Right lobe of liver (tissue), 6 donors: ENCODE measurements around the gene GRID1. TPM values are rescaled to one million over a fixed set of nuclear protein-coding genes. Genes with fewer than 3 reads are reported as not detected.

Experiments
- ATAC-seq, 4 donors: fragments of 200-7000 bp; cut with Tn5 transposase; one replicate each; pipeline ENCODE4 v1.9.1; 2020; ENCODE audit warnings: mild to moderate bottlenecking in 4 of 4, moderate library complexity in 4 of 4
- DNase-seq, 3 donors: peaks; one replicate each; pipeline ENCODE4 v3.0.0-alpha.2; 2020
- H3K27ac ChIP-seq, 3 donors: fragments of 200-600 bp; one replicate each; pipeline ENCODE4 v1.8.0; 2022
- H3K27me3 ChIP-seq, 2 donors: fragments of 200-600 bp; one replicate each; pipeline ENCODE4 v1.8.0; 2022
- H3K36me3 ChIP-seq, 4 donors: fragments of 200-600 bp; sonication (generic) in 1 of 4; one replicate each; pipeline versions ENCODE4 v1.5.1 to v1.8.0; 2017 to 2022; ENCODE audit warnings: control low read depth in 1 of 4
- H3K4me1 ChIP-seq, 4 donors: fragments of 200-600 bp; sonication (generic) in 1 of 4; one replicate each; pipeline versions ENCODE4 v1.5.1 to v1.8.0; 2017 to 2022; ENCODE audit warnings: control low read depth in 1 of 4
- H3K4me3 ChIP-seq, 3 donors: fragments of 200-600 bp; one replicate each; pipeline ENCODE4 v1.8.0; 2022
- H3K9me3 ChIP-seq, 4 donors: fragments of 200-600 bp; sonication (generic) in 1 of 4; one replicate each; pipeline versions ENCODE4 v1.5.1 to v1.8.0; 2017 to 2022; ENCODE audit warnings: control low read depth in 1 of 4
- POLR2A ChIP-seq: fragments of 450-650 bp; IDR thresholded peaks from one replicate; pipeline ENCODE4 v1.6.1; 2017; ENCODE audit warnings: antibody characterized with exemption, mild to moderate bottlenecking
- WGBS: methylation state at CpG from one replicate; pipeline ENCODE4 v1.1.6; 2018; ENCODE audit warnings: low coverage, low lambda C conversion rate; ENCODE audit not compliant: insufficient coverage; ENCODE audit errors: missing lambda C conversion rate; 5-methylcytosine and 5-hydroxymethylcytosine counted together
- intact Hi-C, 2 donors: fragments of 100-400 bp; cut with DNase I; formaldehyde crosslinking; loops; one replicate each; pipeline versions ENCODE4 v1.11.2 to v1.14.1; 2022
- total RNA-seq, 6 experiments: library from RNA; depleted of rRNA in 2 of 6; stranded (reverse); fragments of >200 nt in 2 of 6; fragmentation: NEBNext Ultra II Directional in 3 of 6; extraction: Animal tissue kit (Norgen Biotek cat#: 25700) in 3 of 6; gene quantifications; one replicate each; pipeline versions ENCODE4 v1.1.0 to v1.2.4, GENCODE V29; 2016 to 2023
- TF ChIP-seq, protein P1 (sequence below), 4 donors: fragments of 200-600 bp in 3 of 4; fragments of 450-650 bp in 1 of 4; IDR thresholded peaks; one replicate each; pipeline versions ENCODE4 v1.5.1 to v1.8.0; 2016 to 2022; ENCODE audit warnings: antibody characterized with exemption in 4 of 4, mild to moderate bottlenecking in 2 of 4
- donor health status: DM: no; HTN: yes; CAD: no.
- donor health status: DM: no; HTN: no; CAD: no.
- donor health status: DM: no; HTN: no; CAD: no.
- donor health status: DM: no; HTN: yes; CAD: no.
- donor health status: DM: no; HTN: yes; CAD: no.

Gene GRID1
- total RNA-seq, 6 experiments from 2014 or later = 0.05 to 1.9 (median 0.81) TPM

DNA sequence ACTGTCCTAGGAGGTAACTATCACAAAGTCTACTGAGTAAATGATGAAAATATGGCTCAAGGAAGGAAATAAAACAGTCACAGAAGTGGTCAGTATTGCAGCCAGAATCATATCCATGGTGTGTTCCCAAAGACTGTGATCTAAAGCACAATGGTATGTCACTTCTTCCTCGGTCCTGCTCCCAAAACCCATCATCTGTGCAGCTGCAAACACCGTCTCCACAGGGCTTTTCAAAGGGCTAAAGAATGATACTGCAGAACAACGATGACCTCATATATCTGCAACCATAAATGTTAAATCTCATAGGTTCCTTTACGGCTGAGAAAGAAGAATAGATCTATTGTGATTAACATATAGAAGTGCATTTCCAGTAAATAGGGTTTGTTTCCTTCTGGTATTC, 465.0 kb downstream of the GRID1 start:
- intact Hi-C loops = no loop called here
- Histone ChIP-seq H3K27me3 (no peaks in the 10 kb centered on the region), H3K36me3 (no peaks in the 10 kb centered on the region), H3K4me3 (no peak overlapping the region), H3K4me1 (no peaks in the 10 kb centered on the region), H3K27ac (no peak overlapping the region), H3K9me3 (no peaks in the 10 kb centered on the region)
- TF ChIP-seq, protein P1, sequence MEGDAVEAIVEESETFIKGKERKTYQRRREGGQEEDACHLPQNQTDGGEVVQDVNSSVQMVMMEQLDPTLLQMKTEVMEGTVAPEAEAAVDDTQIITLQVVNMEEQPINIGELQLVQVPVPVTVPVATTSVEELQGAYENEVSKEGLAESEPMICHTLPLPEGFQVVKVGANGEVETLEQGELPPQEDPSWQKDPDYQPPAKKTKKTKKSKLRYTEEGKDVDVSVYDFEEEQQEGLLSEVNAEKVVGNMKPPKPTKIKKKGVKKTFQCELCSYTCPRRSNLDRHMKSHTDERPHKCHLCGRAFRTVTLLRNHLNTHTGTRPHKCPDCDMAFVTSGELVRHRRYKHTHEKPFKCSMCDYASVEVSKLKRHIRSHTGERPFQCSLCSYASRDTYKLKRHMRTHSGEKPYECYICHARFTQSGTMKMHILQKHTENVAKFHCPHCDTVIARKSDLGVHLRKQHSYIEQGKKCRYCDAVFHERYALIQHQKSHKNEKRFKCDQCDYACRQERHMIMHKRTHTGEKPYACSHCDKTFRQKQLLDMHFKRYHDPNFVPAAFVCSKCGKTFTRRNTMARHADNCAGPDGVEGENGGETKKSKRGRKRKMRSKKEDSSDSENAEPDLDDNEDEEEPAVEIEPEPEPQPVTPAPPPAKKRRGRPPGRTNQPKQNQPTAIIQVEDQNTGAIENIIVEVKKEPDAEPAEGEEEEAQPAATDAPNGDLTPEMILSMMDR (IDR thresholded peaks at IDR 0.05) = no peak
- no peak for TF ChIP-seq POLR2A
- 67% methylated on average over 4 of the region's 4 CpGs for WGBS
- DNase-seq (no peak), ATAC-seq (no peak)

DNA sequence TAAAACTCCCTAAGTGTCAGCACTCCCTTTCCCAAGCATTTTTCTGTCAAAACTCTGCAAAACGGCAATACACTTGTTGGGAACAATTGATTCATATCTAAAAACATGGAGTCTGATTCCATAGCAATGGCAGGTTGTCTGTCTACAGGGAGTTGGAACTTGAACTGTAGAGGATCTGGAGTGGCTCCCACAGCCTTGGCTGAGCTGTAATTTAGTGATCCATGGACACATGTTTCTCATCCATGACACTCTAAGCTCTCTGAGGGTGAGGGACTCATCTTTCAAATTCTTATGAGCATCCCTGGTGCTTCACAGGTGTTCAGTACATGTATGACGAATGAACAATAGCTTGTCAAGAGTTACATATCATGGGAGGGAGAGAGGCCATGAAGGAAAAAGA, 466.1 kb downstream of the GRID1 start:
- Histone ChIP-seq H3K4me1 (no peaks in the 10 kb centered on the region), H3K36me3 (no peaks in the 10 kb centered on the region), H3K27ac (no peak overlapping the region), H3K27me3 (no peaks in the 10 kb centered on the region), H3K4me3 (no peak overlapping the region), H3K9me3 (no peaks in the 10 kb centered on the region)
- intact Hi-C loops = no loop called here
- WGBS = 67% methylated on average over 2 of the region's 2 CpGs
- ATAC-seq = no peak
- no peak for DNase-seq
- TF ChIP-seq, protein P1 (IDR thresholded peaks at IDR 0.05) = no peak
- no peak for TF ChIP-seq POLR2A

DNA sequence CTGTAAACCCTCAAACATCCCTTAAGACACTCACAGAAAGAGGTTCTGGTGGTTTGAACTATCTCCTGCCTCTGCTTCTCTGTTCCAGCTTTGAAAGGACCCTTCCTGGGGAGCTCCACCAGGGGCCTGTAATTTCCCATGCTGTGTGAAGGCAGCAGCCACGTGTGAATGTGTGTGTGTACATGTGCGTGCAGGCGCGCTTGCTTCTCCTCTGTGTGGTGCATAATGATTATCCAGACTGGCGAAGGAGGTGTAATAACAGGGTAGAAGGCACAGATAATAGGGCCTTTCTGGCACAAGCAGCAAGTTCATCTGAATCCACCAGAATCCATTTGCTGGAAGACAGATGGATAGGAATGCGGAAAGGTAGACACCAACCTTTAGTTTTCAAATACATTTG, 466.5 kb downstream of the GRID1 start:
- 75% methylated on average over 2 of the region's 6 CpGs for WGBS
- no peaks in the 10 kb centered on the region for H3K27me3 ChIP-seq
- TF ChIP-seq, protein P1 (IDR thresholded peaks at IDR 0.05) = no peak
- TF ChIP-seq POLR2A = no peak
- H3K36me3 ChIP-seq = no peaks in the 10 kb centered on the region
- no peak overlapping the region for H3K4me3 ChIP-seq
- ATAC-seq (no peak), DNase-seq (no peak)
- H3K4me1 ChIP-seq = no peaks in the 10 kb centered on the region
- intact Hi-C loops = no loop called here
- no peak overlapping the region for H3K27ac ChIP-seq
- no peaks in the 10 kb centered on the region for H3K9me3 ChIP-seq

DNA sequence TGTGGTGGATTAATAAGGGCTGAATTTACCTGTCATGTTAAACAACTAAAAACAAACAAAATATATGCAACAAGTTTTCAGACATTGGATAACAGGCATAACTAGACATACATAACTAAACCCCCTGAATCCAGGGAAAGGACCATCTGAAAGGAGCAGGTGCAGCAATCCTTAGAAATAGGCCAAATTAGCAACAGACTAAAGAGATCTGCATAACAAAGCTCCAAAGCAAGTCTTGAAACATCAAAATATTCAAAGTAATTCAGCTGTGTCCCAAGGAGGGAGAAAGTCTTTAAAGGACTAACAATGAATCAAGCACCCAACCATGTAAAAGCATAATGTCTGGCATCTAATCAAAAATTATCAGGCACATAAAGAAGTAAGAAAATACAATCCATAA, 475.1 kb downstream of the GRID1 start:
- no peak overlapping the region for H3K27ac ChIP-seq
- DNase-seq (no peak), ATAC-seq (no peak)
- no peaks in the 10 kb centered on the region for H3K27me3 ChIP-seq
- no peaks in the 10 kb centered on the region for H3K36me3 ChIP-seq
- H3K4me1 ChIP-seq = peaks cover 0 to 6% (median 0%) of the 10 kb centered on the region in 4 donors
- H3K4me3 ChIP-seq = no peak overlapping the region
- no peak for TF ChIP-seq POLR2A
- TF ChIP-seq, protein P1 (IDR thresholded peaks at IDR 0.05) = no peak
- no peaks in the 10 kb centered on the region for H3K9me3 ChIP-seq
- intact Hi-C loops = no loop called here

DNA sequence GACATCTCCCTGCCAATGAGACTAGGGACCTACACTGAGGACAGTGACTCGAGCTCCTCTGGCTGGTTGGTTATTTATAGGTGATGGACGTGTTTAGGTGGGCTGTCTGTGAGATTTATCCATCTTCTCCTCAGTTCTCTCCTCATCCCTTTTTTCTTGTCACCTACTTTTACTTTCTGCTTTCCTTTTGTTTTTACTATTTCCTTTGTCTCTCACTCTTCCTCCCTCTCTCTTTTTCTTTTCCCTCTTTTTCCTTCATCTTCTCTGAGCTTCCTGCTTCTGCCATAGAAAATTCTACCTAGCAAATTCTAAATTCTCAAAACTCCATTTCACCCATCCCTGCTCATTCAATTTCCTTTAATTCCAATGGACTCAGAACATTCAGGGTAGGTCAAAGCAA, 478.0 kb downstream of the GRID1 start:
- no peaks in the 10 kb centered on the region for H3K27me3 ChIP-seq
- TF ChIP-seq, protein P1 (IDR thresholded peaks at IDR 0.05) = no peak
- TF ChIP-seq POLR2A = no peak
- H3K4me3 ChIP-seq = no peak overlapping the region
- H3K36me3 ChIP-seq = no peaks in the 10 kb centered on the region
- no peak overlapping the region for H3K27ac ChIP-seq
- no peak for DNase-seq
- intact Hi-C loops = no loop called here
- peaks cover 0 to 6% (median 0%) of the 10 kb centered on the region in 4 donors for H3K4me1 ChIP-seq
- 72% methylated on average over 2 of the region's 2 CpGs for WGBS
- H3K9me3 ChIP-seq = no peaks in the 10 kb centered on the region
- ATAC-seq = no peak
